Activated CD4-positive, alpha-beta T cell treated with anti-CD3 and anti-CD28 coated beads, Interleukin-2, amount 10 ng/mL, durations not matched to agents 7 days and 5 days (primary cell): Measurements from ENCODE around the gene HNRNPA0. TPM values are rescaled to one million over a fixed set of nuclear protein-coding genes. Genes with fewer than 3 reads are reported as not detected.

Experiments
- total RNA-seq, 2 experiments: library from RNA; stranded (reverse); gene quantifications; one replicate each; pipeline ENCODE4 v1.2.3, GENCODE V29; 2021

HNRNPA0 gene
- total RNA-seq, 2 experiments from 2014 or later = 26.0 to 31.8 TPM

Other genes with a start within 250 kb of the HNRNPA0 start
- 10 to 100 TPM; 24.1 to 27.1 TPM for gene KLHL3, start 18.3 kb downstream of the HNRNPA0 start, total RNA-seq
- gene MYOT, start 113.5 kb upstream of the HNRNPA0 start, total RNA-seq = not detected
- not detected for gene PKD2L2, start 135.1 kb upstream of the HNRNPA0 start, total RNA-seq